8988T (cell line): ENCODE measurements around the gene SLC25A51.
"Not testable (repeated sequence)": the region's sequence is repeated elsewhere in the genome, so short reads cannot be mapped to it uniquely, and the experiment has no call there.

Source experiments
- DNase-seq: peaks from one replicate; pipeline ENCODE4 v3.0.0; 2011

SLC25A51 gene

DNA sequence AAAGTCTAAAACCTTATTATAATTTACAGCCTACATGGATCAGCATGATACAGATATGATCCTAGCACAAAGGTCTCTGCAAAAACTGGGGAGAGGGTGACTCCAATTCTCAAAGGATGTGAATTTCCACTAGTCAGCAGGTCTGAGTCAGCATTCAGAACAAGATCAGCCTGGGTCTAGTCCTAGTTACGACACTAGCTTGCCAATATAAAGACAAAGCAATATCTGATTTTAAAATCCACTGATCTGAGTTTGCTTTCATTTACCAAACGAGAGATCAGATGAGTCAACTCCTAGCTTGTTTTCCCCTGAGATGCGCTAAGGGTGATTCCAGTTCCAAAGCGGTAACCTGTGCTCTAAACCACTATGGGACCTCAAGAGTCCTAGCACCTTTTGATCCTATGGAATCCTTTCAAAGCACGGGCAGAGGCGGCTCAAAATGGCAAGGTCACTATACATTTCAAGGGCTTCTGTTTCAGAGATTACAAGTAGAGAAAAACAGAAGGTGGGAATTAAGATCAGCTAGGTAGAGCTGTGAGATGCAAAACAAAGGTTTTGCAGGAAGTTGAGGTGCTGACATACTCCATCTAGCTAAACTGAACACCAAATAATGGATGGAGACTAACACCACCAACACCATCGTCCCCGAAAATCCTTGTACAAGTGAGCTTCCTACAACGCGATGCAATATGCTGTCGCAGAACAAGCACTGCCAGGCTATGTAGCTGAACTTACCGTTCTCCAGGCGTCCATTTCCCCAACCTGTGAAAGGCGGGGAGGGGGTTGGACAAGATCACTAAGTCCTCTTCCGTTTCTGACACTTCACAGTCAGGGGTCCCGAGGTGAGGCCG is 906 bp downstream of the SLC25A51 start:
- no peak for DNase-seq

- DNase-seq: no peak
These were observed 1.8 kb downstream of the SLC25A51 start for GRCh38 chr9:37902131-37902530.

- no peak for DNase-seq
These were observed 4.9 kb downstream of the SLC25A51 start for GRCh38 chr9:37899041-37899440.

DNA sequence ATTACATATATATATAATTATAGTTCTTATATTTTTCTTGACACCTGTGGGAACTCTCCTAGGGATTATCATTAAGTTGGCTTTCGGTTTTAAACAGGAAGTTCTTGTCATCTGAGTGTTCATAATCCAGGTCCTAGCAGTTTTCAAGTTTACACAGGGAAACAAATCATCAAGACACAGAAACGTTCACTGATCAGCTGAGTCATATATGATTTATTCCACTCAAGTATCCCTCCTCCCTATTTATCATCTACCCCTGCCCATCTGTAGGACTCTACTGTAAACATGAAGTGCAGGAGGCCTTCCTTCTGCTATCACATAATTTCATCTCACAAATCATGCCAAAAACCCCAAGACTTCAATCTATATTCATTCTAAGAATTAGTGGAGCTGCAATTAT is 6.3 kb downstream of the SLC25A51 start:
- no peak for DNase-seq

DNA sequence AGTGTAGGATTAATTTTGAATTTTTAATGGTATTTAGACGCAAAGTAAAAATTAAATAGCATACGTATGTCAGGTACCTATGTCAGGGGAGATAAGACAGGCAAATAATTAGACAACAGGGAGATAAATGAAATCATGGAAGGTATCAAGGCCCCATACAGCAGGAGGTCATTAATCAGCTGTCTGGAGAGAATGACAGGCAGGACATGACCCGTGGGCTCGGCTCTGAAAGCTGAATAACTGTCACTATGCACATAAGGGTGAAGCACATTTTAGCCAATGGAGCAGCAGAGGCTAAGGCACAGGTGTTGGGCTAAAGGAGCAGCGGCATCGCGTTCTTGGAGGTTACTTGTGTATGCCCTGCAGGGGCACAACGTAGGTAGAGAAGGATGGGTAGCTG is 11.9 kb downstream of the SLC25A51 start:
- DNase-seq: no peak

GRCh38 chr9:37891042-37891441 is 12.9 kb downstream of the SLC25A51 start:
- not testable (repeated sequence) for DNase-seq

DNA sequence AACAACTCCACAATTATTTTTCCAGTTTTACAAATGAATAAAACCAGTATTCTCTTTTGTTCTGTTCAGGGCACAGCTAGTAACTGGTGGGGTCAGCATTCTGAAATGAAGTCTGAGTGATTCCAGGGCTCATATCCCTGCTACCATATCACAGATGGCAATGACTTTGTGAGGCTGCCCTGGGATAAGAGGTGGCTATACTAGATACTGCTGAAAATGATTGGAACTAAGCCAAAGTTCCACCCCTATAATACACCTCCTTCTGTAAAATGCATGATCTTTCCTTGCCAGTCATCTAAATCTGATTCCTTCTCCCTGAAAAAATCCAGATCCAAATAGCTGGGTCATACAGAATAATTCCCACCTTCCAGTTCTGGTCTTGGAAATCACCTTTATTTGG is 14.4 kb downstream of the SLC25A51 start:
- DNase-seq: no peak

DNA sequence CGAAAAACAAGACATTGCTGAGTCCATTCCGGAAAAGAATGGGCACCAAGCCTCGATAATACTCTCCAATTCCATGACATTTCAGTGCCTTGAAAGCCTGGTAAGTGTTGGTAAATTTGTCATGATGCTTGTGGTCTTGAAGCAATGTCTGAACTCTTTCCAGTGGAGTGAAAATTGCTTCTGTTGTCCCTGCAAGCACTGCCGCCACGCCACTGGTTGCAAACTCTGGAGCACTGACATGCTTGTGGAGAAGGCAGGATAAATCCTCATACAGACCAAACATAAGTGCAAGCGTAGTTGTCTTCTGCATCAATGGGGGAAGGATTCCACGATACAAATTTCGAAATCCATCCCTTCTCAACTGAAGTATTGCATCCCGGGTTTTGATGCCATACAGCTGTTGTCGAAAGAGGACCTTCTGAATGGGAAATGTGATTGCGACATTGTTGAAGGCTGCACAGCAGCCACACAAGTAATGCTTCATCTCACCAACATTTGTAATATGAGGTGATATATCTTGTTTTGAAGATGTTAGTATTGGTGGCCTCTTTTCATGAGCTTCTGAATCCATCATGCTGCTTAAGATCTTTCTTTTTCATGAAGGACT is 15.8 kb downstream of the SLC25A51 start:
- DNase-seq: not testable (repeated sequence)

GRCh38 chr9:37880916-37881479 is 22.9 kb downstream of the SLC25A51 start:
- DNase-seq: no peak

DNA sequence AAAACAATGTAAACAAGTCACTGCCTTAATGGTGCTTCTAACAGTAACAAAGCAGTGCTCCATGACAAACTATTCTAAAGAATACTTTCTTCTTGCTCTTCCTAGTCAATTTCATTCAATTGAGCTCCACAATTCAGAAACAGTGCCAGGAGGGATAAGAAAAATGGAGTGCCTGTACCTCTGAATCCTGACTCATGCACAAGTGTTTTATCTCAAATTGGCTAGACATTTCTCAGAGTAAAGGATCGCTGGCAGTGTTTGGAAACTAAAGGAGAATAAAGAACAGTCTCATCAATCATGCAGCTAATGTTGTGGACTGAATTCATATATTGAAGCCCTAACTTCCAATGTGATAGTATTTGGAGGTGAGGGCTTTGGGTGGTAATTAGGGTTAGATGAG is 27.6 kb downstream of the SLC25A51 start:
- no peak for DNase-seq

GRCh38 chr9:37873955-37874354 is 30.0 kb downstream of the SLC25A51 start:
- no peak for DNase-seq

DNA sequence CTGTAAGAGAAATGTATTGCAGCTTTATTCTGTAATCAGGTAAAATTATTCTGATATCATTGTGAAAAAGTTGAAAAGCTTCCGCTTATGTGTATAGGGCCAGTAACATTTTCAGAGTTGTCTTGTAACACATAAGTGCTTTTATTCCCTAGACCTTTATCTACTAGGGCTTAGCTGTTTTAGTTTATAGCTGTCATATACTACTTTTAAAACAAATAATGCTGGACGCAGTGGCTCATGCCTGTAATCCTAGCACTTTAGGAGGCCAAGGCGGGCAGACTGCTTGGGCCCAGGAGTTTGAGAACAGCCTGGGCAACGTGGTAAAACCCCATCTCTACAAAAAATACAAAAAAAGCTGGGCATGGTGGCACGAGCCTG is 33.1 kb downstream of the SLC25A51 start:
- no peak for DNase-seq

GRCh38 chr9:37870081-37870798 is 33.7 kb downstream of the SLC25A51 start:
- DNase-seq: no peak

GRCh38 chr9:37862530-37862929 is 41.4 kb downstream of the SLC25A51 start:
- DNase-seq: no peak

DNA sequence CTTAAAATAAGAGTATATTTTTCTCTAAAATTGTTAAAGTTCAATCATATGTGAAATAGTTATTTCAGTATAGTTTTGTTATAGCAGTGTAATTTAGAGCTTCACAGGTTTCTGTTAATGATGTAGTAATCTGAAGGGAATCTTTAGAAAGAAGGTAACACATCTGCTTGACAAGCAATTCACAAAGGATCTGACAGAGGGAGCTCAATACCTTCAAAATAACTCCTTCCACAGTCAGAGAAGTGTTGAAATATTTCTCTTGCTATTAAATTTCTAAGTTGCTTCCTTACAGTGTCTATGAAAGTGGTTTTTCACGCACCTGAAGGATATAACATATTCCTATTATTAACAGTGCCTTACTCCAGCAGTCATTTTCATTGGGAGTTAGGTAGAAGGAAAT is 44.9 kb downstream of the SLC25A51 start:
- no peak for DNase-seq

- DNase-seq: no peak
These were observed 47.4 kb downstream of the SLC25A51 start for GRCh38 chr9:37856551-37856950.

DNA sequence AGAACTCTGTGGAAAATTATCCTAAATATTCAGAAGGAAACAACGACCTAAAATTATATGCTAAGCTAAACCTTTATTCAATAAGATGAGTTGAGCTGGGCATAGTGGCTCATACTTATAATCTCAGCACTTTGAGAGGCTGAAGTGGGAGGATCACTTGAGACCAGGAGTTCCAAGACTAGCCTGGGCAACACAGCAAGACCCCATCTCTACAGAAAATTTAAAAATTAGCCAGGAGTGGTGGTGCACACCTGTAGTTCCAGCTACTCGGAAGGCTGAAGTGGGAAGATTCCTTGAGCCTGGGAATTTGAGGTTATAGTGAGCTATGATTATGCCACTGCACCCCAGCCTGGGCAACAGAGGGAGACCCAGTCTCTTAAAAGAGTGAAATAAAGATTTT is 51.7 kb downstream of the SLC25A51 start:
- no peak for DNase-seq

GRCh38 chr9:37840560-37841194 is 63.2 kb downstream of the SLC25A51 start:
- DNase-seq: no peak

GRCh38 chr9:37839496-37840461 is 64.1 kb downstream of the SLC25A51 start:
- DNase-seq: no peak
